Activated naive CD4-positive, alpha-beta T cell treated with anti-CD3 and anti-CD28 coated beads for 36 hours (primary cell): ENCODE data around the gene KIF1A. TPM values are rescaled to one million over a fixed set of nuclear protein-coding genes. Genes with fewer than 3 reads are reported as not detected.
A peak's percentile ranks its signal among the peaks of the same experiment; 100 is the strongest.

Experiments used
- CTCF ChIA-PET: fragments of 350-600 bp; sonication (Branson Sonifier 250); formaldehyde crosslinking; loops from one replicate; lab custom pipeline; 2021; ENCODE audit warnings: antibody characterized with exemption; lab: Charles Lee
- DNase-seq: peaks from one replicate; pipeline ENCODE4 v3.0.0-alpha.2; 2020
- H3K27ac Mint-ChIP-seq: one replicate; pipeline ENCODE4 v1.8.0; 2021; ENCODE audit warnings: mild to moderate bottlenecking, mixed read lengths
- H3K27me3 Mint-ChIP-seq: one replicate; pipeline ENCODE4 v1.8.0; 2021; ENCODE audit warnings: low read depth, mixed read lengths
- H3K36me3 Mint-ChIP-seq: one replicate; pipeline ENCODE4 v1.8.0; 2021; ENCODE audit warnings: low read depth, mixed read lengths
- H3K4me1 Mint-ChIP-seq: one replicate; pipeline ENCODE4 v1.8.0; 2021; ENCODE audit warnings: low read depth, mixed read lengths
- H3K4me3 Mint-ChIP-seq: one replicate; pipeline ENCODE4 v1.8.0; 2021; ENCODE audit warnings: mild to moderate bottlenecking, moderate library complexity, mixed read lengths
- H3K9me3 Mint-ChIP-seq: one replicate; pipeline ENCODE4 v1.8.0; 2021; ENCODE audit warnings: mixed read lengths
- intact Hi-C: fragments of 100-400 bp; cut with micrococcal nuclease; formaldehyde crosslinking; loops from one replicate; pipeline ENCODE4 v1.15.1; 2023
- total RNA-seq, 2 experiments: library from RNA; stranded (reverse); gene quantifications; one replicate each; pipeline ENCODE4 v1.2.3, GENCODE V29; 2021

Gene KIF1A
- total RNA-seq, 2 experiments from 2014 or later = 8.4 TPM

DNA sequence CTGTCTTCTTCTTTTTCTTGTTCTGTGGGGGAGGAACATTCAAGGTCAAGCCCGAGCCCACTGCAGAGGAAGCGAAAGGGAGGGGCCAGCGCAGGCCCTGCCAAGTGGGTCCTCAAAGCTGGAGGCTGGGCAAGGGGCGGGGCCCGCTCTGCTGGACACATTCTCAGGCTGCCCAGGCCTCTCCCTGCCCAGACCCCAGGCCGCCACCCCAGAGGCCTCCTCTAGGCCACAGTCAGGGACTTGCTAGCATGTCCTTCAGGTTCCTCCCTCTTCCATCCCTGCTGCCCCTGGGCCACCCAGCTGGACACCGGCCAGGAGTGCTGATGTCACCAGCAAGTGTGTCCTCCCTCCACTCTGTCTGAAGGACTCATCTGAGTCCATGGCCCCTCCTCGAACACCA is 44.1 kb downstream of the KIF1A start:
- Mint-ChIP-seq H3K4me3 (no peak overlapping the region), H3K27me3 (no peaks in the 10 kb centered on the region), H3K9me3 (no peaks in the 10 kb centered on the region), H3K4me1 (no peaks in the 10 kb centered on the region), H3K27ac (no peak overlapping the region), H3K36me3 (no peaks in the 10 kb centered on the region)
- intact Hi-C loops = no loop called here
- no peak for DNase-seq
- CTCF ChIA-PET = no interaction called here

DNA sequence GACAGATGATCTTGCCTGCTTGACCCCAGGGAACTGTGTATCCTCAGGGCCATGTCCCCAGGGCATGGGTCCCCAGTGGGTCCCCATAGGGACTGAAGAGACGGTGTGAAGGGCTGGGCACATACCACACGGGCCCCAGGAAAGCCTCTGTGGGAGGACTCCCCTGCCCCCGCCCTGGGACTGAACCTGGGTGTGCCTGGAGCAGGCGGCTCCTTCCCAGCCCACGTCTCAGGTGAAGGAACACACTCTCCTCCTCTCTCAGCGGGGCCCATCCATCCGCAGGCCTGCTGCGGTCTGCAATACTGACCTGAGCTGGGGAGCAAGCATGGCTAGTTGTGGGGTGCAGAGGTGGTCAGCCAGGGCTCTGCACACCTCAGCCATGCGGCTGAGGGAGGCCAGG is 45.2 kb downstream of the KIF1A start:
- Mint-ChIP-seq H3K36me3 (no peaks in the 10 kb centered on the region), H3K4me3 (no peak overlapping the region), H3K9me3 (no peaks in the 10 kb centered on the region), H3K27me3 (no peaks in the 10 kb centered on the region), H3K4me1 (no peaks in the 10 kb centered on the region), H3K27ac (no peak overlapping the region)
- CTCF ChIA-PET = no interaction called here
- no peak for DNase-seq
- intact Hi-C loops = no loop called here

DNA sequence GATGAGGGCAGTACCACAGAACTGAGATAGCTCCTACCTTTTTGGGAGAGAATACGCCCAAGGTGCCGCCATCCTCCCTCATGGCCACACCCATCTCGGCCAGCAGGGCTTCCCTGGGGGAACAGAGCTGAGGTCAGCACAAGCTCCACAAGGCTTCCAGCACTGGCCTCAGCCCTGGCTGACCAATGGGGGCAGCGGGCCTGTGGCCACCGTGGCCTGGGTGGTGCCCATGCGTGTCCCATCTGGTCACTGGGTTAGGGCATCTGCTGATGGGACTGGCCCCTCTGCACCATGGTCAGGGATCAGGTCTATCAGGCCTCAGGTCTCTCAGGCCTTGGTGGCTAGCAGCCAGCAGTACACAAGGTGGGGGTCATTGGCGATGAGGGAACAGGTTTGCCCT is 50.9 kb downstream of the KIF1A start:
- Mint-ChIP-seq H3K27me3 (no peaks in the 10 kb centered on the region), H3K9me3 (no peaks in the 10 kb centered on the region), H3K27ac (no peak overlapping the region), H3K4me1 (no peaks in the 10 kb centered on the region), H3K36me3 (no peaks in the 10 kb centered on the region), H3K4me3 (no peak overlapping the region)
- no peak for DNase-seq
- CTCF ChIA-PET = no interaction called here
- intact Hi-C loops = no loop called here

GRCh38 chr2:240768216-240768615 is 51.8 kb downstream of the KIF1A start:
- CTCF ChIA-PET = no interaction called here
- Mint-ChIP-seq H3K27me3 (no peaks in the 10 kb centered on the region), H3K27ac (no peak overlapping the region), H3K4me1 (no peaks in the 10 kb centered on the region), H3K36me3 (no peaks in the 10 kb centered on the region), H3K4me3 (no peak overlapping the region), H3K9me3 (no peaks in the 10 kb centered on the region)
- DNase-seq = no peak
- intact Hi-C loops = no loop called here

DNA sequence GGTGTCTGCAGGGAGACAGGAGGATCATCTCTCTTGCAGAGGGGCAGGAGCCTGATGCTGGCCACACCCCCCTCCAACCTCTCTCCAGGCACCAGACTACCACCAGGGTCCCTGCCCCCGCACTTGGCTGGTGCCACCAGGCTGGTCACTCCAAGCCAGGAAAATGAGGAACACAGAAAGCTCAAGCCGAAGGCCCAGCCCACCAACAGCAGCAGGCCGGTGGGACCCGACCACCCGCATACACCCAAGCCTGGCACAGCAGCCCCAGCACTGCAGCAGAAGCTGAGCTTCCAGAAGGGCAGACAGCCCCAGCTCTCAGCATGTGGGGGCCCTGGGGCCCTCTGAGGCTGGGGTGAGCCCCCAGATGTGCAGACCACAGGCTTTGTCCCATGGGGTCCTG is 52.7 kb downstream of the KIF1A start:
- no peak for DNase-seq
- Mint-ChIP-seq H3K4me1 (no peaks in the 10 kb centered on the region), H3K27ac (no peak overlapping the region), H3K9me3 (no peaks in the 10 kb centered on the region), H3K27me3 (no peaks in the 10 kb centered on the region), H3K36me3 (no peaks in the 10 kb centered on the region), H3K4me3 (no peak overlapping the region)
- intact Hi-C loops = no loop called here
- CTCF ChIA-PET = no interaction called here

GRCh38 chr2:240766072-240766471 is 53.9 kb downstream of the KIF1A start:
- no peaks in the 10 kb centered on the region for H3K36me3 Mint-ChIP-seq
- no peak overlapping the region for H3K27ac Mint-ChIP-seq
- no peak for DNase-seq
- intact Hi-C loops = no loop called here
- H3K27me3 Mint-ChIP-seq = no peaks in the 10 kb centered on the region
- no peaks in the 10 kb centered on the region for H3K9me3 Mint-ChIP-seq
- H3K4me1 Mint-ChIP-seq = no peaks in the 10 kb centered on the region
- CTCF ChIA-PET = no interaction called here
- H3K4me3 Mint-ChIP-seq = no peak overlapping the region

GRCh38 chr2:240765007-240765406 is 55.0 kb downstream of the KIF1A start:
- DNase-seq = no peak
- no peaks in the 10 kb centered on the region for H3K9me3 Mint-ChIP-seq
- H3K4me1 Mint-ChIP-seq = no peaks in the 10 kb centered on the region
- intact Hi-C loops = no loop called here
- H3K4me3 Mint-ChIP-seq = no peak overlapping the region
- H3K27me3 Mint-ChIP-seq = no peaks in the 10 kb centered on the region
- H3K27ac Mint-ChIP-seq = no peak overlapping the region
- CTCF ChIA-PET = no interaction called here
- no peaks in the 10 kb centered on the region for H3K36me3 Mint-ChIP-seq

DNA sequence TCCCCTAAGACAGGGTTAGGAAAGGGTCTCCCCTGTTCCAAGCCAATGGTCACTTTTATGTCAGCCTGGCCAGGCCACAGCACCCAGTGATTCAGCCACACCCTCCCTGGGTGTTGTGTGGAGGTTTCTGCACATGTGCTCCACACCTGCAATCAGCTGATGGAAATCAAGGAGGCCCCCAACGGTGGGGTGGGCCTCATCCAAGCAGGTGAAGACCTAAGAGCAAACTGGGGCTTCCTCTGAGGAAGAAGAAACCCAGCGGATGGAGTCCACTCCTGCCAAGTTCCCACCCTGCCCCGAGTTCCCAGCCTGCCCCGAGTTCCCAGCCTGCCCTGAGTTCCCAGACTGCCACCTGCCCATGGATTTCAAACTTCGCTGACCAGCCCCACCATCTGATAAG is 55.4 kb downstream of the KIF1A start:
- Mint-ChIP-seq H3K27me3 (no peaks in the 10 kb centered on the region), H3K9me3 (no peaks in the 10 kb centered on the region), H3K27ac (no peak overlapping the region), H3K4me3 (no peak overlapping the region), H3K4me1 (no peaks in the 10 kb centered on the region), H3K36me3 (no peaks in the 10 kb centered on the region)
- no peak for DNase-seq
- CTCF ChIA-PET = no interaction called here
- intact Hi-C loops = no loop called here

DNA sequence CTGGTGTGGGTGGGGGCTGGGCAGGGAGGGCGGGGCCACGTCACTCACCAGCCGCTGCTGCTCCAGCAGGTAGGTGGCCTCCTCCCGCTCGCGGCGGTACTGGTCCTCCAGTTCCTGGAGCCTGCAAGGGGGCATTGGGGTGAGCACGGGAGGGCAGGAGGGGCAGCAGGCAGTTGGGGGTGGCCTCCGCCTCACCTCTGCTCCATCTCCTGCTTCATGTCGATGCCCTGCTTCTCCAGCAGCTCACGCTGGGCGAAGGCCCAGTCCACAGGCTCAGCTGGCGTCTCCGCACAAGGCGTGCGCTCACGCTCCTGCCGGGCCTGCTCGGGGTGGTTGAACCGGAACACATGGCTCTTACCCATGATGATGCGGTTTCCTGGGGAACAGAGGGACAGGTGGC is 57.0 kb downstream of the KIF1A start:
- no peak overlapping the region for H3K27ac Mint-ChIP-seq
- CTCF ChIA-PET = no interaction called here
- intact Hi-C loops = no loop called here
- H3K36me3 Mint-ChIP-seq = no peaks in the 10 kb centered on the region
- H3K4me3 Mint-ChIP-seq = no peak overlapping the region
- no peaks in the 10 kb centered on the region for H3K9me3 Mint-ChIP-seq
- DNase-seq = no peak
- no peaks in the 10 kb centered on the region for H3K4me1 Mint-ChIP-seq
- no peaks in the 10 kb centered on the region for H3K27me3 Mint-ChIP-seq

DNA sequence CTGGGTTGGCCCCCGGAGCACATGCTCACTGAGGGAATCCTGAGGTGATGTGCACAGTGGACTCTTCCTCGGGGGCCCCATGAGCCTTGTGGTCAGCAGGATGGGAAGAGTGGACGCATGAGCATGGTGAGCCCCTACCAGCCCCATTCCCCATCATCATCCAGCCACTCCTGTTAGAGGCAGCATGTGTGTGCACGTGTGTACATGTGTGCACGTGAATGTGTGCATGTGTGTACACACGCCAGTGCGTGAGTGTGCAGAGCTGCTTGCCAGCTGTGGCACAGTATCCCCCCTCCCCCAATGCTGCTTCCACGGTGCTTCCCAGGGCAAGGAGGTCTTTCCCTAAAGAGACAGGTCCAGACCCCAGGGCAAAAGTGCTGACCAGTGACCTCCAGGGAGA is 57.8 kb downstream of the KIF1A start:
- Mint-ChIP-seq H3K9me3 (no peaks in the 10 kb centered on the region), H3K27ac (no peak overlapping the region), H3K4me3 (no peak overlapping the region), H3K36me3 (no peaks in the 10 kb centered on the region), H3K27me3 (no peaks in the 10 kb centered on the region), H3K4me1 (no peaks in the 10 kb centered on the region)
- no peak for DNase-seq
- intact Hi-C loops = no loop called here
- CTCF ChIA-PET = no interaction called here

DNA sequence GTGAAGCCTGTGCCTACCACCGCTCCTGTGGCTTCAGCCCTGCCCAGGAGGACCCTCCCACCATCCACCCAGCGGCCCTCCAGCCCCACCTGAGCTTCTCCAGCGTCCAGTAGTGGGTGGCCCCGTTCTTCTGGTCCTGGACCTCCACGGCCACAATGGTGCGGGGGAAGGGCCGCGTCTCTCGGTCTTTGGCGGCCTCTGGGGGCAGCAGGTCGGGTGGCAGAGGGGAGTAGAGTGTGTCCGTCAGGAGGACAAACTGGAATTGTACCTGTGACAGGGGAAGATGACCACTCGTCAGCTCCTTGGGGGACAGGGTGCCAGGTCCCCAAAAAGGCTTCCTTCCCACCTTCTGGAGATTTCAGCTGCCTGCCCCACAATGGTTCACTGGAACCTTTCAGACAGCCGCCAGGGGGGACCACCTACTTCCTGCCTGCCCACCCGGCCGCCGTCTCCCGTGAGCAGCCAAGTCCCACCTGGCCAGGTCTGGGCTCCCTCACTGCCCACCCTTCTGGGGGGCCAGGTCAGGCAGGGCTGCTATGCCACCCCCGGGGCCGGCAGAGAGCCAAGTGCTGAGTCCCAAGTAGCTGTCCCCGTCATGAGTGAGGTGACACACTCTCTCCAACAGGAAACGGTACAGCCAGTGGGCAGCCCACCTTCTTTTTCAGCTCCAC is 59.3 kb downstream of the KIF1A start:
- Mint-ChIP-seq H3K9me3 (no peaks in the 10 kb centered on the region), H3K36me3 (no peaks in the 10 kb centered on the region), H3K27me3 (no peaks in the 10 kb centered on the region), H3K27ac (no peak overlapping the region), H3K4me3 (no peak overlapping the region), H3K4me1 (no peaks in the 10 kb centered on the region)
- CTCF ChIA-PET = no interaction called here
- DNase-seq = no peak
- intact Hi-C loops = no loop called here

DNA sequence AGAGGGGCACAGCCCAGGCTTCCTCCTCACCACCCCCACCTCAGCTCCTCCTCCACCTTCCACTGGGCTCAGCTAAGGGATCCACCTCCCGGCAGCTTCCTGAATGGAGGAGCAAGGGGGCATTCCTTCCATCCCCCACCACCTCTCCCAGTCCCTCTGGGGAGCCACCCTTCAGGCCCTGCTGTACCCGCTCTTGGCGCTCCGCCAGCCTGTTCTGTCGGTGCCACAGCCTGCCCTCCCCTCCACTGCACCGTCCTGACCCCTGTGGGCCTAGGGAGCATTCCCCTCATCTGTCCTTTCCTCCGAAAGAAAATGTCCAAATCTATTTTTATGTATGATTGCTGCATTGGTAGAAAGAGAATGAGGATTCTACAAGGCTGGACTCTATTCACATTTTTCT is 59.9 kb downstream of the KIF1A start:
- no peaks in the 10 kb centered on the region for H3K9me3 Mint-ChIP-seq
- H3K27ac Mint-ChIP-seq = no peak overlapping the region
- CTCF ChIA-PET = interaction anchor here (0.6 kb wide), 2 partner anchors 80 to 208 kb away, joined by 3 read pairs; no protein-coding TSS in a partner anchor
- DNase-seq = no peak
- H3K4me1 Mint-ChIP-seq = no peaks in the 10 kb centered on the region
- H3K27me3 Mint-ChIP-seq = no peaks in the 10 kb centered on the region
- no peak overlapping the region for H3K4me3 Mint-ChIP-seq
- H3K36me3 Mint-ChIP-seq = no peaks in the 10 kb centered on the region
- intact Hi-C loops = no loop called here

- intact Hi-C loops = no loop called here
- Mint-ChIP-seq H3K27me3 (no peaks in the 10 kb centered on the region), H3K27ac (no peak overlapping the region), H3K9me3 (no peaks in the 10 kb centered on the region), H3K36me3 (no peaks in the 10 kb centered on the region), H3K4me1 (no peaks in the 10 kb centered on the region), H3K4me3 (no peak overlapping the region)
- DNase-seq = peak; percentile 65
- CTCF ChIA-PET = interaction anchor here (0.6 kb wide), 1 partner anchor 208 kb away, joined by 3 read pairs; no protein-coding TSS in a partner anchor
These were observed 60.6 kb downstream of the KIF1A start for GRCh38 chr2:240759459-240759858.
